Glomerular endothelial cell (primary cell): ENCODE data around the gene CTRB1. TPM values are rescaled to one million over a fixed set of nuclear protein-coding genes. Genes with fewer than 3 reads are reported as not detected.
"Not testable (repeated sequence)": the region's sequence is repeated elsewhere in the genome, so short reads cannot be mapped to it uniquely, and the experiment has no call there.

Source experiments
- DNase-seq: peaks from one replicate; pipeline ENCODE4 v3.0.0-alpha.2; 2011; ENCODE audit warnings: low read depth, low spot score; ENCODE audit errors: extremely low read depth
- total RNA-seq: library from RNA; depleted of rRNA; stranded (reverse); fragments of >200 nt; gene quantifications from 2 replicates; pipeline ENCODE4 v1.2.3, GENCODE V29; 2015

Gene CTRB1
- total RNA-seq, 1 donor from 2014 or later: not detected

GRCh38 chr16:75264999-75265910, 46.5 kb downstream of the CTRB1 start:
- no peak for DNase-seq

- DNase-seq: no peak
Observed at GRCh38 chr16:75265911-75266701, 47.3 kb downstream of the CTRB1 start.

- no peak for DNase-seq
Observed at GRCh38 chr16:75266738-75267630, 48.2 kb downstream of the CTRB1 start.

GRCh38 chr16:75267631-75268264, 49.0 kb downstream of the CTRB1 start:
- no peak for DNase-seq

GRCh38 chr16:75269358-75269757, 50.6 kb downstream of the CTRB1 start:
- not testable (repeated sequence) for DNase-seq

- DNase-seq: no peak
Observed at GRCh38 chr16:75271441-75272096, 52.8 kb downstream of the CTRB1 start.

DNA sequence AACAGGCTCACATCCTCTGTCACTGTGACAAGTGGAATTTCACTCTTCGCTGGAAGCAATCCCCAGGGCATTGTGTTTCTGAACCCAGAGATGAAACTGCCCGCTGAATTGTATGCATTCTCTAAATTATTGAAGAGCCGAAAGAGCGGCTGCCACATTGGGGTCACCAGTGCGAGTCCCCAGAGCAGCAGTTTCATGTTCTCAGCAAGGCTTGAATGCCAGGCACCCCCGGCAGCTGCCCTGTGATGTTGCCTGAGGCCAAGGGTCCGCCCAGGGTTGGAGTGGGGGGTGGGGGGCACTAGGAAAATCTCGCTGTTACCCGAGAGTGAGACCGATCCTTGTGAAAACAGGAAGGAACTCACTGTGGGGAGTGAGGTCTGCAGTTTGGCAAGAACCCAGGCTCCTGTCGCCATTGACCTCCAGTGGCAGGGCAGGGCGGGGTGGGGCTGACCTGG, 53.3 kb downstream of the CTRB1 start:
- no peak for DNase-seq

DNA sequence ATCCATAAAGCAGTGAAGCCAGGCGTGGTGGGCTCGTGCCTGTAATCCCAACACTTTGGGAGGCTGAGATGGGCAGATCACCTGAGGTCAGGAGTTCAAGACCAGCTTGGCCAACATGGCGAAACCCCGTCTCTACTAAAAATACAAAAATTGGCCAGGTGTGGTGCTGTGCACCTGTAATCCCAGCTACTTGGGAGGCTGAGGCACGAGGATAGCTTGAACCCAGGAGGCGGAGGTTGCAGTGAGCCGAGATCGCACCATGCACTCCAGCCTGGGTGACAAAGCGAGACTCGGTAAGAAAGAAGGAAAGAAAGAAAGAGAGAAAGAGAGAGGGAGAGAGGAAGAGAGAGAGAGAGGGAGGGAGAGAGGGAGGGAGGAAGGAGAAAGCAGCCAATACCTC, 53.8 kb downstream of the CTRB1 start:
- DNase-seq: not testable (repeated sequence)

- DNase-seq: no peak
Observed at GRCh38 chr16:75273054-75273925, 54.5 kb downstream of the CTRB1 start.

Other genes starting within 250 kb of the CTRB1 start
- 20.2 and 23.7 TPM in 2 replicates for gene WDR59, start 233.9 kb upstream of the CTRB1 start, total RNA-seq
- gene ZNRF1, start 220.0 kb upstream of the CTRB1 start, total RNA-seq: 39.3 and 50.2 TPM in 2 replicates
- gene LDHD, start 102.2 kb upstream of the CTRB1 start, total RNA-seq: 0.12 and 0.73 TPM in 2 replicates
- 8.2 and 11.9 TPM in 2 replicates for gene ZFP1, start 70.5 kb upstream of the CTRB1 start, total RNA-seq
- not detected in 2 replicates for gene CTRB2, start 11.8 kb upstream of the CTRB1 start, total RNA-seq
- 255 and 278 TPM in 2 replicates for gene BCAR1, start 32.6 kb downstream of the CTRB1 start, total RNA-seq
- 69.7 and 74.8 TPM in 2 replicates for gene CFDP1, start 214.5 kb downstream of the CTRB1 start, total RNA-seq
- 10.1 and 22.6 TPM in 2 replicates for gene TMEM170A, start 245.7 kb downstream of the CTRB1 start, total RNA-seq